Stimulated activated CD8-positive, alpha-beta memory T cell treated with anti-CD3 and anti-CD28 coated beads, Interleukin-15, amount 100 ng/mL, for 24 hours (primary cell): ENCODE results near the gene SEMA4D.
"Not testable (repeated sequence)": the region's sequence is repeated elsewhere in the genome, so short reads cannot be mapped to it uniquely, and the experiment has no call there.

Experiments
- DNase-seq: peaks from one replicate; pipeline ENCODE4 v3.0.0-alpha.2; 2020; ENCODE audit warnings: low read depth

SEMA4D gene

GRCh38 chr9:89384783-89385182 lies 113.1 kb downstream of the SEMA4D start:
- no peak for DNase-seq

- no peak for DNase-seq
These were observed 114.1 kb downstream of the SEMA4D start for GRCh38 chr9:89383721-89384300.

GRCh38 chr9:89383030-89383720 lies 114.7 kb downstream of the SEMA4D start:
- no peak for DNase-seq

GRCh38 chr9:89382026-89382986 lies 115.6 kb downstream of the SEMA4D start:
- no peak for DNase-seq

- no peak for DNase-seq
These were observed 116.7 kb downstream of the SEMA4D start for GRCh38 chr9:89381308-89381609.

GRCh38 chr9:89380437-89381307 lies 117.2 kb downstream of the SEMA4D start:
- DNase-seq: no peak

GRCh38 chr9:89379508-89380115 lies 118.3 kb downstream of the SEMA4D start:
- no peak for DNase-seq

GRCh38 chr9:89379031-89379430 lies 118.9 kb downstream of the SEMA4D start:
- DNase-seq: no peak

- DNase-seq: no peak
These were observed 119.4 kb downstream of the SEMA4D start for GRCh38 chr9:89378541-89378940.

GRCh38 chr9:89377411-89377810 lies 120.5 kb downstream of the SEMA4D start:
- no peak for DNase-seq

- no peak for DNase-seq
These were observed 121.1 kb downstream of the SEMA4D start for GRCh38 chr9:89376741-89377351.

- no peak for DNase-seq
These were observed 121.6 kb downstream of the SEMA4D start for GRCh38 chr9:89376286-89376685.

GRCh38 chr9:89375191-89375760 lies 122.6 kb downstream of the SEMA4D start:
- no peak for DNase-seq

- no peak for DNase-seq
These were observed 123.7 kb downstream of the SEMA4D start for GRCh38 chr9:89374176-89374575.

- no peak for DNase-seq
These were observed 124.9 kb downstream of the SEMA4D start for GRCh38 chr9:89372979-89373378.

- DNase-seq: no peak
These were observed 125.6 kb downstream of the SEMA4D start for GRCh38 chr9:89372230-89372816.

- not testable (repeated sequence) for DNase-seq
These were observed 126.1 kb downstream of the SEMA4D start for GRCh38 chr9:89371791-89372190.

GRCh38 chr9:89370593-89370992 lies 127.3 kb downstream of the SEMA4D start:
- DNase-seq: no peak

GRCh38 chr9:89368978-89369377 lies 128.9 kb downstream of the SEMA4D start:
- DNase-seq: no peak

GRCh38 chr9:89368550-89368949 lies 129.4 kb downstream of the SEMA4D start:
- no peak for DNase-seq
